ENCODE data around the gene HNRNPF. TPM values are rescaled to one million over a fixed set of nuclear protein-coding genes. Genes with fewer than 3 reads are reported as not detected.
"Not testable (repeated sequence)": the region's sequence is repeated elsewhere in the genome, so short reads cannot be mapped to it uniquely, and the experiment has no call there.

The HNRNPF gene
- total RNA-seq, 1 experiment from 2014 or later = 256 TPM

DNA sequence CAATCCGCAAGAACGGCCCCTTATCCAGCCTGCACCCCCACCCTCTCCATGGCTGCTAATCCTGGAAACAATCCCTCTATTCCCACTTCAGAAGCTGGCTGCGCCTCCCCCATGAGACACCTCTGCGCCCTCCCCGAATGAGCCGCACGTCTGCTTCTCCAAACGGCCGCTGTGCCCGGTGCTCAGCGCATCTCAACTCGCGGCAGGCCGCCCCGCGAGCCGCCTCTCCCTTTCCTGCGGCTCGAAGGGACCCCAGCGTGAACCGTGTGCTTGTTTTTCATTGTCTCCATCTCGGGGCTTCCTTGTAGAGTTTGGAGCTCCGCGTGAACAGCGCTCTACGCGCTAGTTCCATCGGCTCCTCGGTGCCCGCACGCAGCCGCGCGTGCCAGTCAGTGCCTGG is 58.3 kb downstream of the HNRNPF start:
- no peak for DNase-seq (ENCODE audit: low read depth)

DNA sequence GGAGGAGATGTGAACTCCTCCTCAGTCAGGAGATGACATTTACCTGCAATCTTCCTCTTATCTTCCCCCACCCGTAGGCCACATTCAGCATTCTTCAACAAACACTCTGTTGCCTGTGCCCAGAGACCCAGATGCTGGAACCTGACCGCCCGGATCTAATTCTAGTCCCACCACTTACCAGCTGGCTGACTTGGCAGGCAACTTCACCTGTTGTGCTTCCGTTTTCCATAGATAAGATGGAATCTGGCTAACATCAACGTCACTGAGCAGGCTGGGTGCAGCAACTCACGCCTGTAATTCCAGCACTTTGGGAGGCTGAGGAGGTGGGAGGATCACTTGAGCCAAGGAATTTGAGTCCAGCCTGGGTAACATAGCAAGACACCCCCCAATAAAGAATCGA is 58.8 kb downstream of the HNRNPF start:
- DNase-seq (ENCODE audit: low read depth) = no peak

DNA sequence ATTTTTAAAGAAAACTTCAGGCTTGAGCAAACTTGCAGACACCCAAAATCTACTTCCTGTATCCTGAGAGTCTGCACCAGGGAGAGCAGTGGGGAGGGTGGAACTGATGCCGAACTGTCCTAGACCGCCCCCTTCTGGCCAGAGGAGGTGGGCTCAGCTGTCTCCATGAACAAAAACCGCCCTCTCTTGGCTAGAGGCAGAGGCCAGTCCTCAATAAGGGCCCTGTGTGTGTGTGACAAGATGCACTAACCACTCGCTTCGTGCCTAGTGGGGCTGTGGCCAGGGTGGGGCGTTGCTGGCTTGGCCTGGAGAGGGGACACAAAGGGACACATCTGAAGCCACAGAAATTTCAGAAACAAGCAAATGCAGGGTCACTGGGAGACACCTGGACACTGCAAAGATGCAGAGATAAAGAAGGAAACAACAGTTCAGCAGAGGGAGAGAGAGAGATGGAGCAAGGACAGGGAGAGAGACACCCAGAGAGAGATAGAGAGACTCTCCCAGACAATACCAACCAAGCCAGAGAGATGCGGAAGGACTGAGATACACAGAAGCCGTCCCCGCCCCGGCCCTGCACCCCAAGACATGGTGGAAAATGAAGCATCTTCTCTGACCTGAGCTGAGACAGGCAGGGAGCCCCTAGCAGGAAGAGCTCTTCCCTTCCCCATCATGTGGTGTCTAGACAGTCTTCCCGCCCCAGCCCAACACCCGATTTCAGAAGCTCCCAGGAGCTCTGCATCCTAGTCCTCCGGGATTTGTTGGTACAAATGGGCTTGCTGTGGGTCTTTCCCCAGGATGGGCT is 60.3 kb downstream of the HNRNPF start:
- peak; percentile 62 for DNase-seq (ENCODE audit: low read depth)

DNA sequence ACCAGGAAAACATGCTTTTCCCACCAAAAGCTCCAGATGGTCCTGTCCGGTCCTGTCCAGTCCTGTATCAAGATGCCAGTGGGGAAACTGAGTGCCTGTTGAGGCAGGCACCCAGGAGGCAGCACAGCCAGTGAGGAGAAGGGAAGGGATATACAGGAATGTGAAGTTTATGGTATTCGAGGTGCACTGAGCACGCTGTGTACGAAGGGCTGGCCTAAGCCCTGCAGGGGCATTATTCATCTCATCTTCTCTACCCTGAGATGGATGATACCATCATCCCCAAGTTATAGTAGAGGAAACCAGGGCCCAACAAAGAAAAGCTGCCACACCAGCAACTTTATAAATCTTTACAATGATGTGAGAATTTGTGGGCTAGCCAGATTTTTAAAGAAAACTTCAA is 61.0 kb downstream of the HNRNPF start:
- DNase-seq (ENCODE audit: low read depth) = no peak

DNA sequence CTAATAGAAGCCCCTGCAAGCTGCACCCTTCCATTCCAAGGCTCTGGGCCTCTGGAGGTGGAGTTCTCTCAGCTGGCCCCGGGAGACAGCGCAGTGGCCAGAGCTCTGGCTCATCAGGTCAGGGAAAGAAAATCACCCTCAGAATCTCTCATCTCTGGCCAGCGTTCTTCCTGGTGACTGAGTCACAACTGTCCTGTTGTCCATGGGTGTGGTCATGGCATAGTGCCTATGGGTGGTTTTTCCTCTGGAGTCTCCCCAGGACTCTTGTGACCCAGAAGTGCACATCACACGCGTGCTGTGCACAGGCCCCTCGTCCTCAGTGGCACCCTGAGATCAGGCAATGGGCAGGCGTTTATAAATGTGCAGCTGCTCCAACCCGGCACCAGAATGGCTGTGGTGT is 64.9 kb downstream of the HNRNPF start:
- DNase-seq (ENCODE audit: low read depth) = no peak

DNA sequence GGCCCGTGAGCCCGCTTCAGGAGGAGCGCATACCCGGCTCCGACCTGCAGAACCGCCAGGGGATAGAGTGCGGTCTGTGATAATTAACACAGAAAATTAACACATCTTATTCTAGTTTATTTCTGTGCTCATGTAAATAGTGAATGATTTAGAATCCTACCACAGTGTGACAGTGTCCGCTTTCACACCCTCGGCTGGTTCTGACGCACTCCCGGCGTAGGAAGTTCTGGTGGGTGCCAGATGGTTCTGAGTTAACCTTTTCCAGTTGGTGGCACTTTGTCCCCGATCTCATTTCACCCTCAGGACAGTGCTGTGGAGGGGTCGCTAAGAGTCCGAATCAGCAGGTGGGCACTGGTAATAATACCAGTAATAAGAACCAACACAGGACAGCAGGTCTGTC is 65.9 kb downstream of the HNRNPF start:
- no peak for DNase-seq (ENCODE audit: low read depth)

DNA sequence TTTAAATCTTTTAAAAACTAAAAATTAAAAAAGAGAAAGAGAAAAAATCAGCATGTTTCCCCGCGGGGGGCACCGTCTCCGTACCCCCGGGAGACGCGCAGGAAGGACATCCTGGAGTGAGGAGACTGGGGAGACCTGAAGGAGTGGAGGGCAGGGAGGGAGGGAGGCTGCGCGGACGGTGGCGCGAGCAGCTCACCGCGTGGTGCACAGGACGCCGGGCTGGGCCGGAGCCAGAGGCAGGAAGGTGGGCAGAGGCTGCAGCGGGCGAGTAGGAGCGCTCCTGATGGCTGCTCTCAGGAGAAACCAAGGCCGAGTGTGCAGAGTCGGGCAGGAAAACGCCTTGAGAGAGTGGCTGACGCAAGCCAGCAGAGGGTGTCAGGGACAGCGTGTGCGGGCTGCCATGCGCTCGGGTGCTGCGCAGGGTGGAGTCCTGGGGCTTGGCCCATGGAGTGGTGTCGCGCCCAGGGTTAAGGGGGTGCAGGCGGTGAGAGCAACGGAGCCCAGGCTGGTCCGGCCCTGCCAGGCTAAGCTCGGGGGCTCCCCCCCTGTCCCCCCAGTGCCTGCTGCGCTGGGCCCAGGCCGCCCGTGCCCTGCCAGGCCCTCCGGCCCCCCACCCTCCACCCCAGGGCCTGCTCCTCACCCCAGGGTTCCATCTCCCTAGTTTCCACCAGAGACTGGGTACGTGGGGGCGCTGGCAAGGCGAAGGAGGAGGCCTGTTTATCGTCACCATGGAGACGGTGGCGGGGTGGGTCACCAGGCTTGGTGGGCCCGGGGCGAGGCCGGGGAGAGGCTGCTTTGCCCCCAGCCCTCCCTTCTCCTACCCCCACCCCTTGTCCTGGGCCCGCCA is 66.5 kb downstream of the HNRNPF start:
- DNase-seq (ENCODE audit: low read depth) = no peak

DNA sequence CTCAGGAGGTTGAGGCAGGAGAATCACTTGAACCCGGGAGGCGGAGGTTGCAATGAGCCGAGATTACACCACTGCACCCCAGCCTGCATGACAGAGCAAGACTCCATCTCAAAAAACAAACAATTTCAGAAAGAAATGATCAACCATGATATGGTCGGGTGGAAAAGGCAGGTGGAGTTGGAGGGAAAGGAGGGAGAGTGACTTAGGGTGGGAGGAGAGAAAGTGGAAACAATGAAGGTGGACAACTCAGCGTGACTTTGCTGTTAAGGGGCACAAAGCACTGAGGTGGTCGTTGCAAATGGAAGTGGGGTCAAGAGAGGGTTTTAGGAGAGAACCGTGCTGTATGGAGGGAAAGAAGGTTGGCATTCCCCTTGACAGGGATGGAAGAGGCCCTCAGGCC is 67.5 kb downstream of the HNRNPF start:
- no peak for DNase-seq (ENCODE audit: low read depth)

DNA sequence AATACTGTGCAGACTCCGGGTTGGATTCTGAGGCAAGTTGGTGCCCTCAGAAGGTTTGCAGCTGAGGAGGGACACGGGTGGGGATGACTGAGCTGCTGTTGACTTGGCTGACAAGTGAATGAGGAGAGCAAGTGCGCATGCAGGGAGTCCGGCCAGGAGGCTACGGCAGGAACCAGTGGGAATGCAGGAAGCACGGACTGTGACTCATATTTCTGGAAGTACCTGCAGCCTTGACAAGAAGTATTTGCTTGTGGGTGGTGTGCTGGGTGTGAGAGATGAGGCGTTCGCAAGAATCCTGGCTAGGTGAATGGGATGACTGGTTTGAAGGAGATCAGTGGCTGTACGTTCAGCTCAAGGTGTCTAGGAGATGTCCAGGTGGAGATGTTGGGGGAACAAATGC is 68.4 kb downstream of the HNRNPF start:
- DNase-seq (ENCODE audit: low read depth) = no peak

DNA sequence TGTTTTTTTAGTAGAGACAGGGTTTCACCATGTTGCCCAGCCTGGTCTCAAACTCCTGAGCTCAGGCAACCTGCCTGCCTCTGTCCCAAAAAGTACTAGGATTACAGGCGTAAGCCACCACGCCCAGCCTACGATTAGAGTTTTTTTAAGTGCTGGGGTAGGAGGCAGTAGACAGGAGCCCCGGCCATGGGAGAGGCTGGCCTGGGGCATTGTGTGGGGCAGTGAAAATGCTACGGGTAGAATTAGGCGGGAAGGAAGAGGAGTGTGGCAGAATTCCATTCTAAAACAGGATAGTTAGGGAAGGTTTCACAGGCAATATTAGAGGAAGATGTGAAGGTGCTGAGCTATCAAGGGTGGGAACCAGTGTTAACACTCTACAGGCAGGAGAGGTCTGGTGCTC is 68.9 kb downstream of the HNRNPF start:
- DNase-seq (ENCODE audit: low read depth) = no peak

DNA sequence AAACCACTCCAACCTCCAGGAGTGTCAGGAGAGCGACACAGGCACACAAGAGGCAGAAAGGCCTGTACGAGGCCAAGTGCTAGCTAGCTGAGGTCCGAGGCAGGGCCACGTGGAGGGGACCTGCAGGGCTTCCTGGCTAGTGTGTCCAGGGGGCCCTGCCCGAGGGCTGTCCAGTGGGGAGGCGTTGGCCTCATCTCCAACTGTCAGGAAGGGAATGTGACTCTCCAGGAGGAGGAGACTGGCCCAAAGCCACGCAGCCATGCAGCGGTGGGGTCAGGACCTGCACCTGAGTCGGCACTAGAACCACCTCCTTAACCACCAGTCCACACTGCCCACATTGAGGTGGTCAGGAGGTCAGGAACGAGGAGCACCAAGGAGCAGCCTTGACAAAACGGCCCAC is 69.8 kb downstream of the HNRNPF start:
- DNase-seq (ENCODE audit: low read depth) = no peak

DNA sequence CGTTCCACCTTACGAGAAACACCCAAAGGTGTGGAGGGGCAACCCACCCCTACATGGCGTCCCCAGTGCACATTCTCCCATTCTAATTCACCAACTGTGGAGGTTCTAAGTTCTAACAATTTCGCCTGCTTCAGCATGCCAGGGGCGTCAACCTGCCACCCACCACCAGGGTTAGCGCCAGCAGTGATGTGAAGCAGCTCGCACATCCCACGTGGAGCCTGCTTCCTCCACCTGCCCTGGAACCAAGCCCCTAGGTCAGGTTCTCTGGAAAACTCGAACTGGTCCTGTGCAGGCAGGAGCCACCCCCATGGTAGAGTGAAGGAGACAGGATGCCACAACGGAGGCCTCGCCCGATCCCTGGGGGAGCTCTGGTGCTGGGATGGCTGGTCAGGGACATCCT is 70.9 kb downstream of the HNRNPF start:
- DNase-seq (ENCODE audit: low read depth) = no peak

DNA sequence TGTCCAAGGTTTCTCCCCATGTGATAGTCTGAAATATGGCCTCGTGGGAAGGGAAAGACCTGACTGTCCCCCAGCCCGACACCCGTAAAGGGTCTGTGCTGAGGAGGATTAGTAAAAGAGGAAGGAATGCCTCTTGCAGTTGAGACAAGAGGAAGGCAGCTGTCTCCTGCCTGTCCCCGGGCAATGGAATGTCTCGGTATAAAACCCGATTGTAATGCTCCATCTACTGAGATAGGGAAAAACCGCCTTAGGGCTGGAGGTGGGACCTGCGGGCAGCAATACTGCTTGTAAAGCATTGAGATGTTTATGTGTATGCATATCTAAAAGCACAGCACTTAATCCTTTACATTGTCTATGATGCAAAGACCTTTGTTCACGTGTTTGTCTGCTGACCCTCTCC is 71.5 kb downstream of the HNRNPF start:
- DNase-seq (ENCODE audit: low read depth) = not testable (repeated sequence)

DNA sequence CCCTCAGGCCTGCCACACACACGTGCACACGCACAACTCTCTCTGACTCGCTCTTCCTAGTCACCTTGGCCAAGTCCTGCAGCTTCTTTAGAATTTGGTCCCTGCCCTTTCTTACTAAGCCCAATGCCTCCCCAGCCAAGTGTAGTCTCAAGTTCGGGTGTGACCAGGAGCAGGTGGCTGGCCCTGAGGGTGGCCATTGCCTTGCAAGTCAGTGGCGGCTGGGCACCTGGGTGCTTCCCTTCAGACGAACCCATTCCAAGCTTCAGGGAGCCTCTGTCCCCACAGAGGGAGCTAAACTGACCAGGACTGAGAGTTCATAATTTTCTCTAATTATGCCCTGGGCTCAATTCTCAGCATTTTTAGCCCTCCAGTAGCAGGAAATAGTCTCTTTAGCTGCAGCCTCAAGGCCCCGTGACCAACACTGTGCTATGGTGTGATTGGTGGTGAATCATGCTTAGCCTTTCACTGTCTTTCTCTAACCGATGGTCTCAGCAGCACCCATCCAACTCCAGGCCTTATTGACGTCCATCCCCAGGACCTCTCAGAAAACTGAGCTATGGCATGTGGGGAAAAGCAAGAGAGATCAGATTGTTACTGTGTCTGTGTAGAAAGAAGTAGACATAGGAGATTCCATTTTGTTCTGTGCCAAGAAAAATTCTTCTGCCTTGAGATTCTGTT is 72.2 kb downstream of the HNRNPF start:
- DNase-seq (ENCODE audit: low read depth) = no peak

DNA sequence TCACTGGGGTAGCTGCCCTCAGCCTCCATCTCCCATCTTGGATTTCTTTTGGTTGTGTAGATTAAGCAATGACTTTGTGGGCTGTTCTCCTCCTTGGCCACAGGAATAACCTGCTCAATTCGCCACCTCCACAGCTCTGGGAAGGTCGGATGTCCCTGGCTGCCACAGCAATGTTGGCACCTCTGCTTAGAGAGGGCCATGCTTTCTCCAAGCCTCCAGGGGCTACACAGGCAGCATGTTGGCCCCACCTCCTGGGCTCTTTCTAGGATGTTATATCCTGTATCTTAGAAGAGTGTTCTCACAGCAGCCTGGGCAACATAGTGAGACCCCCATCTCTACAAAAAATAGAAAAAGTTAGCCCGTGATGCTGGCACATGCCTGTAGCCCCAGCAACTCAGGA is 72.9 kb downstream of the HNRNPF start:
- DNase-seq (ENCODE audit: low read depth) = no peak

Other genes starting within 250 kb of the HNRNPF start
- not detected in 2 replicates for gene RASGEF1A, start 142.1 kb downstream of the HNRNPF start, total RNA-seq (2014; rRNA removed)
- gene FXYD4, start 37.5 kb downstream of the HNRNPF start, total RNA-seq (2014; rRNA removed) = not detected in 2 replicates
- gene ZNF487, start 27.9 kb upstream of the HNRNPF start, total RNA-seq (2014; rRNA removed) = 6.0 and 6.7 TPM in 2 replicates
- gene ZNF239, start 165.4 kb upstream of the HNRNPF start, total RNA-seq (2014; rRNA removed) = 4.1 and 4.9 TPM in 2 replicates
- 6.2 and 6.4 TPM in 2 replicates for gene ZNF485, start 197.3 kb upstream of the HNRNPF start, total RNA-seq (2014; rRNA removed)
- gene ZNF32, start 239.7 kb upstream of the HNRNPF start, total RNA-seq (2014; rRNA removed) = 36.7 and 37.4 TPM in 2 replicates